SH-SY5Y (cell line): ENCODE results near the gene ILKAP.

Source experiments
- GATA2 ChIP-seq: IDR thresholded peaks from 2 replicates; pipeline ENCODE4 v1.6.1; 2011; ENCODE audit warnings: mild to moderate bottlenecking, low read depth, low read length
- GATA3 ChIP-seq: IDR thresholded peaks from 2 replicates; pipeline ENCODE4 v1.6.1; 2011; ENCODE audit warnings: low read depth, mild to moderate bottlenecking, low read length, moderate library complexity

DNA sequence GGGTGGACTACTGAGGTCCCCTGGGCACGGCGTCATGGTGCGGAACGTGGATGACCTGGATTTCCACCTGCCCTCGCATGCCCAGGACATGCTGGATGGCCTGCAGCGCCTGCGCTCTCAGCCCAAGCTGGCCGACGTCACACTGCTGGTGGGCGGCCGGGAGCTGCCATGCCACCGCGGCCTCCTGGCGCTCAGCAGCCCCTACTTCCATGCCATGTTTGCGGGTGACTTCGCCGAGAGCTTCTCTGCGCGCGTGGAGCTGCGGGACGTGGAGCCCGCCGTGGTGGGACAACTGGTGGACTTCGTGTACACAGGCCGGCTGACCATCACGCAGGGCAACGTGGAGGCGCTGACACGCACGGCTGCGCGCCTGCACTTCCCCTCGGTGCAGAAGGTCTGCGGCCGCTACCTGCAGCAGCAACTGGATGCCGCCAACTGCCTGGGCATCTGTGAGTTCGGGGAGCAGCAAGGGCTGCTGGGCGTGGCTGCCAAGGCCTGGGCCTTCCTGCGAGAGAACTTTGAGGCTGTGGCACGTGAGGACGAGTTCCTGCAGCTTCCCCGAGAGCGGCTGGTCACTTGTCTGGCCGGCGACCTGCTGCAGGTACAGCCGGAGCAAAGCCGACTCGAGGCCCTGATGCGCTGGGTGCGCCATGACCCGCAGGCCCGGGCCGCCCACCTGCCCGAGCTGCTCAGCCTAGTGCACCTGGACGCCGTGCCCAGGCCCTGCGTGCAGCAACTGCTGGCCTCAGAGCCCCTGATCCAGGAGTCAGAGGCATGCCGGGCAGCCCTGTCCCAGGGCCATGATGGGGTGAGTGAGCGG lies 62.6 kb downstream of the ILKAP start:
- TF ChIP-seq GATA2 (no peak), GATA3 (no peak)
